Kasumi-1 (cell line): ENCODE data around the gene NPIPA2.
"Not testable (repeated sequence)": the region's sequence is repeated elsewhere in the genome, so short reads cannot be mapped to it uniquely, and the experiment has no call there.

Experiments
- DNase-seq, 2 experiments: peaks; one replicate each; lab custom pipeline; 2025; lab: John Stamatoyannopoulos, UW

Gene NPIPA2

DNA sequence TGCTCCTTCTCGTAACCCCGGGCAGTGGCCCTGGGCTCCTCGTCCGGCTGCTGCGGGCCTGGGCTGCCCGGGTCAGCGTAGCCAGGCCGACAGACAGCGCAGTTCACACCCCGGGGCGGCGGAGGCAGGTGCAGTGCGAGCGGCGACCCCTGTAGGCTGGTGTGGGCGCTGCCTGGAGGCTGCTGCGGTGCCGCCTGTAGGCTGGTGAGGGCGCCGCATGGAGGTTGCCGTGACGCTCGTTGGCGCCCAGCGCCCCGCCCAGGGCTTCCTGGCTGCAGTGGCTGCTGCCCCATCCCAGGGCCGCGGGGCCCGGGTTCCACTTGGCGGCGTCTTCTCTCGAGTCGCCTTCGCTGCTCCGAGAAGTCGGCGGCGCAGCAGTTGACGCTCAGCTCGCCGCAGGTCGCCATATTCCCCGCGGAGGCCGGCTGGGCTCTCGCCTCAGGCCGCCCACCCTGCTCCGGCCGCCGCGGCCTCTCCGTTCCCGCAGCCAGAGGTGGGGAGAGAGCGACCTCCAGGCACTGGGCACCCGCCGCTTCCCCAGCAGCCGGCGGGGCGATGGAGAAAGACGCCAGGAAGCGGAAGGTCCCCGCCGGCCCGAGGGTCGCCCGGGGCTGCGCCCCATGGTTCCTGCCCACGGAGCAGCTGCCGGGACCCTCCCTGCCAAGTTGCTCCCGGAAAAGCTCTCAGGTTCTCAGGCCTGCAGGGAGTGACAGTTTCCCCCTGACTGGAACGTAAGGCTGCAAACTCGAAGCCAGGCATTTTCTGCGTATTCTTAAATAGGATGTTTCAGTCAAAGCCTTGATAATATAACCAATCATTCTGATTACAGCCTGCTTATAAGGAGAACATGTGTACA is at the start of gene NPIPA2:
Gene NPIPA2 (plus strand): TSS at position 261 of the 856 bp plus-strand sequence. CDS start 5,533 bp downstream, outside the sequence.
- not testable (repeated sequence) for DNase-seq

GRCh38 chr16:14694129-14694528 is 48.2 kb upstream of the NPIPA2 start, which contains the start of gene PLA2G10:
TSS of gene PLA2G10 (minus strand) at chr16:14694308. CDS start at chr16:14694229, 79 bp downstream.
- DNase-seq = not testable (repeated sequence)

DNA sequence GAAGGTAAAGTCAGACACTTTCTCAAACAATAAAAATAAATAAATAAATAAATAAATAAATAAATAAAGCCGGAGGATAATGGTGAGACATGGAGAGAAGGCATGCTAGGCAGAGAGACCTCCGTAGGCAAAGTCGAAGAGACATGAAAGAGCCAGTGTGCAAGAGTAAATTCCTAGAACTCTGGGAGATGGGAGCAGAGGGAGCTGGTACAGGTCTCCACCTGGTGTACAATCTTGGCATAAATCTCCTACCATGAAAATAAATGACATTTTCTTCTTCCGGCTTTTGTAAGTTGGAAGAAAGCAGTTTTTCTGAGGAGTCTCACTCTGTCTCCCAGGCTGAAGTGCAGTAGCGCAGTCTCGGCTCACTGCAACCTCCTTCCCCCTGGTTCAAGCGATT is 40.5 kb upstream of the NPIPA2 start:
- DNase-seq = not testable (repeated sequence)

- DNase-seq = not testable (repeated sequence)
Measured at GRCh38 chr16:14702672-14703071, 39.7 kb upstream of the NPIPA2 start.

- DNase-seq = not testable (repeated sequence)
Measured at GRCh38 chr16:14703156-14704011, 38.9 kb upstream of the NPIPA2 start, which contains the start of gene NPIPA3. TSS of gene NPIPA3 (plus strand) at chr16:14703411. CDS start at chr16:14708944, 5,533 bp downstream.

DNA sequence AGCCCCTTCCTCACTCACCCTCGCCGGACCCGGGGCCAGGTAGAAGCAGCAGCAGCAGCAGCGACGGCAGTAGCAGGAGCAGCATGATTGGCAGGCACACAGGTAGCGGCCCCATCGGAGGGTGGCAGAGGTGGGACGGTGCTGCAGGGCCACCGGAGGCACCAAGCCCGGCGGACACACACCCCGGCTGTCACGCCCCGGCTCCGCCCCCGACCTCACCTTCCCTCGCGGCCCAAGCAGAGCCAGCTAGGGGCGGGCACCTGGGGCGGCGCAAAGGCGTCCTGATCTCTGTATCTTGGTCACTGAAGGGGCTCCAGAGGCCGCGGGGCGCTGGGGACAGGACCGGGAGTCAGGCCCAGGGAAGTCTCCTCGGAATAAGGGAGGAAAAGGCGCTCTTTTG is 9.1 kb upstream of the NPIPA2 start:
- not testable (repeated sequence) for DNase-seq

DNA sequence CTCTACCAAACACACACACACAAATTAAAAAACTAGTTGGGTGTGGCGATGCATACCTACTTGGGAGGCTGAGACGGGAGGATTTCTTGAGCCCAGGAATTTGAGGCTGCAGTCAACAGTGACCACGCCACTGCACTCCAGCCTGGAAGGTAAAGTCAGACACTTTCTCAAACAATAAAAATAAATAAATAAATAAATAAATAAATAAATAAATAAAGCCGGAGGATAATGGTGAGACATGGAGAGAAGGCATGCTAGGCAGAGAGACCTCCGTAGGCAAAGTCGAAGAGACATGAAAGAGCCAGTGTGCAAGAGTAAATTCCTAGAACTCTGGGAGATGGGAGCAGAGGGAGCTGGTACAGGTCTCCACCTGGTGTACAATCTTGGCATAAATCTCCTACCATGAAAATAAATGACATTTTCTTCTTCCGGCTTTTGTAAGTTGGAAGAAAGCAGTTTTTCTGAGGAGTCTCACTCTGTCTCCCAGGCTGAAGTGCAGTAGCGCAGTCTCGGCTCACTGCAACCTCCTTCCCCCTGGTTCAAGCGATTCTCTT is 1.4 kb upstream of the NPIPA2 start:
- not testable (repeated sequence) for DNase-seq

GRCh38 chr16:14741794-14742193 is 539 bp upstream of the NPIPA2 start:
- not testable (repeated sequence) for DNase-seq

DNA sequence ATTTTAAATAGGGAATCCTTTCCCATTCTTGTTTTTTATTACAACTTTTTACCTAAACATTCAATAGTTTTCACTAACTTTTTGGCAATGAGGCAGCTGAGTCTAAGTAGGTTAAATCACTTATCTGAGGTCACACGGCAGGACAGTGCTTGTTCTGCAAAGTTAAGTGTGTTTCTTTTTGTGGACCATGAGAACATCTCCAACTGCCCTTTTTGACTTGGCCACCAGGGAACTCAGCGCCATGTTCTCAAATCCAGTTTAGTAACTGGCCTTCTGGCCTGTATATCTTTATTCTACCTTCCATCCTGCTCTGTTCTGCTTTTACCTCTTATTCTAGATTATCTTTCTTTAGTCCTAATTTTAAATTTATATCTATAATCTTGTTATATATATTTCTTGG is 31.3 kb downstream of the NPIPA2 start:
- not testable (repeated sequence) for DNase-seq

GRCh38 chr16:14775624-14776023 is 33.3 kb downstream of the NPIPA2 start:
- DNase-seq = not testable (repeated sequence)

GRCh38 chr16:14776763-14777162 is 34.4 kb downstream of the NPIPA2 start:
- DNase-seq = not testable (repeated sequence)

DNA sequence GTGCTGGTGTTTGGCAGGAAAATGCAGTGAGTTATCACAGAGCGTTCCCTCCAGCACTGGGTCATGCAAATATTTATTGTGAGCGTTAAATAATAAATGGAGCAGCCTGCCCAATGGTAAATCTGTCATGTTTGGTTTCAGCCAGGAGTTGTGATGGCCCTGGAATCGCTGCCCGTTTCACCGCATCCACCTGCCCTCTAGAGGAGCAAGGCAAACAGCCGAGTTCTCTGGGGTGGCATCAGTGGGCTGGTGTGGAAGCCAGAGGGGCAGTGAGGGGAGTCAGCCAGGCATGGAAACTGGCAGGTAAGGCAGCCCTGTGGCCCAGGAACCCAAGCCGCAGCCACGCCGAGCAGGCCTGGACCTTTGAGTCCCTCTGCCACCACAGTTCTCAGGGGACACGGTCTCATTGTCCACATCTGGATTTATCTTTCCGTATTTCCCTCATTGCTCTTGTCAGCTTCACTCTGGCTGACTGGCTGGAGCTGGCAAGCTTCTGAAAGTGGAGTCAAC is 37.1 kb downstream of the NPIPA2 start:
- not testable (repeated sequence) for DNase-seq

DNA sequence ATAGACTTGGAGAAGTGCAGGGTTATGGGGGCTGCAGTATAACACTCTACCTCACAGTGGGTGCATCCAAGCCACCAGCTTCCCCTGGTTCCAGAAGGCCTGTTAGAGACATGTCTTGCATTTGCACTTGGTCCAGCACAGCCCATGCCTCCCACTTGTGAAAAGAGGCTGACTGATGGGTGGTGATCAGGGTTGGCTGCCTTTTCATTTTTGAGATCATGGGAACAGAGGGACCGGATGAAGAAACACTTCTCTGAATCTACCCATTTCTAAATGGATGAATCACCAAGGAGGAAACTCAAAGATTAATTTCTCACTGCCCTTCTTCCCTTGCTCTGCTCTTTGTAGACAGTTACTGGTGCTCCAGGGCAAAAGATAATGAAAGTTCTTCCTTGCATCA is 43.8 kb downstream of the NPIPA2 start:
- not testable (repeated sequence) for DNase-seq

DNA sequence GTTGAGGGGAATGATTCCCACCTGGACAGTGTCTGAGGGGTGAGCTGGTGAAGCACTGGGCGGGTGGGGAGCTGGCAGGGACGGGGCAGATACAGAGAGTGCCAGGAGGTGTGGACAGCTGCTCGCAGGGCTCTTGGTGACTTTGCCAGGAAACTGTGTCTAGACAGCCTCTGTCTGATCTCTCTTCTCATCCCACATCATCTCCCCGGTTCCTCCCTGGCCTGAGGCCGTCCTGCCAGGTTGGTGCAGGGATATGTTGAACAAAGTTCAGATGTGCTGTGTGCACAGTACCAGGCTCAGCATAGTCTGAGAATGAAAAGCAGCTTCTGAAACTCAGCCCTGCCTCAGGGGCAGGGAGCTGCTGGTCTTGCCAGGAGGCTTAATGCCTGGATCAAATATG is 47.2 kb downstream of the NPIPA2 start:
- not testable (repeated sequence) for DNase-seq

DNA sequence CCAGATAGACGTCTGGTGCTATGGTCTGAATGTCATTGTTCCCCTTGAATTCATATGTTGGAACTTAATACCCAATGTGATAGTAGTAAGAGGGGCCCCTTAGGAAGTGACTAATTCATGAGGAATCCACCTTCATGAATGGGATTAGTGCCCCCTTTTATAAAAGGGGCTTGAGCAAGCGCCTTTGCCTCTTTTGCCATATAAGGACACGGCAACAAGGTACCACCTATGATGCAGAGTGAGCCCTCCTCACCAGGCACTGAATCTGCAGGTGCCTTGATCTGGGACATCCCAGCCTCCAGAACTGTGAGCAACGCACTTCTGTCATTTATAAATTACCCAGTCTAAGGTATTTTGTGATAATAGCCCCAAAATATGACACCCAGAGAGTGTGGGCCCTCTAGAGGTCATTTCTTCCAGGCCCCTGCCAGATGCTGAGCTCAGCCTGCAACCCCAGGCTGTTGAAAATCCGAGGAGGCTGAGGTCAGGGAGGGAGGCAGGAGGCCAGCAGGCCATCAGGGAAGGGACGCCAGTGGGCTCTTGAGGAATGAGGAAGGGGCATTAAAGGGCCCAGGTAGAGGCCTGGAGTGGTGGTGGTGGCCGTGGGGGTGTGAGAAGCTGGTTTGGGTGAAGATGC is 48.1 kb downstream of the NPIPA2 start:
- not testable (repeated sequence) for DNase-seq

DNA sequence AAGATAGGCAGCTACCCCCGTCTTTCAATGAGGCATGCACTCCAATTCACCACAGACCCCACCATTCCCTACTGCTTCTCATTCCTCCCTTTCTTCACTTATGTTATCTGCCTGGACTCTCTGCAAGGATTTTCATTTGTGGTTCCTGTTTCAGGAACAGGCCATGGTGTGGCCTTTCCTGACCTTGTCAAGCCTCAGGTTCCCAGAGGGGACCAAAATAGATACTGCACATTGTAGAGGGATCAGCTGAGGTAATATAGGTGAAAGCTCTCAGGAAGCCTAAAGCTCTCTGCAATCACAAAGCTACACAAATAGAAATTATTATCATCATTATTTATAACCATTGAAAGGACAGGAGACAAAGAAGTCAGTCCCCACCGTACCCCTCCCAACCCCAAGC is 50.6 kb downstream of the NPIPA2 start:
- DNase-seq = not testable (repeated sequence)

- not testable (repeated sequence) for DNase-seq
Measured at GRCh38 chr16:14797558-14797957, 55.2 kb downstream of the NPIPA2 start.

GRCh38 chr16:14803577-14803976 is 61.2 kb downstream of the NPIPA2 start:
- DNase-seq = not testable (repeated sequence)

DNA sequence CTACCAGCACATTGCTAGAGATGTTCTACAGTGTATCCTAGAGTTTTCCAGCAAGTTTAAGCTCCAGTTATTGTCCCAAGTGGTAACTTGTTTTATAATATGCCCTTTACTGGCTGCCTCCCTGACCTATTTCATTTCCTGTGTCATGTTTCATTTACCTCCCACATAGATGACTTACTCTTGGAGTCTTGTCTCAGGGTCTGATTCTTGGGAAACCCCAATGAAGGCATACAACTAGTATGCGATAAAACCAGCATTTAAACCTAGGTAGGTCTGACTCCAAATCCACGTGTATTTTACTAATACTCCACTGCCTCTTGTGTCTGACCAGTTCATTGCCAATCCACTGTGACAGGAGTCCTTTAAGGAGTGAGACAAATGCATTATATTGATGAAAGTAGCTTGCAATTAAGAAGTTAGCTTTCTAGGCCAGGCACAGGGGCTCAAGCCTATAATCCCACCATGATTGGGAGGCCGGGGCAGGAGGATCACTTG is 64.9 kb downstream of the NPIPA2 start:
- not testable (repeated sequence) for DNase-seq

DNA sequence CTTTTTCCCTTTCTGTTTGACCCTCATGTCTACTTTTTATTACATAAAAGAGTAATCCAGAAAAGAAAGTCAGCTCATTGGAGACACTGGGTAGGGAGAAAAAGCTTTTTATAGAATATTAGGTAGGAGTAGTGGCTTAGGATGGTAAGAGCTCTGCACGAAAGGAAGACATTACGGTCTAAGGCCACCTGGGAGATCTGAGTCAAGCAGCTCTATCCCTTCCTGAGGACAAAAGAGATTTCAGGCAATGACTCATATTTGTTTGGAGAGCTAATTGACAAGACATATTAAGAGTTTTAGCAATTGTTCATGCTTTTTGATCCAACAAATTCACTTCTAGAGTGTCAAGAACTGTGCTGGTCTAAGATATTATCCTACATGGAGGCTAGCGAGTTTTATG is 71.6 kb downstream of the NPIPA2 start:
- not testable (repeated sequence) for DNase-seq
